Panc1 (cell line): ENCODE results near the gene PSMA8.
"Not testable (repeated sequence)": the region's sequence is repeated elsewhere in the genome, so short reads cannot be mapped to it uniquely, and the experiment has no call there.

Source experiments
- CTCF ChIP-seq: fragments of 450-650 bp; IDR thresholded peaks from 2 replicates; pipeline ENCODE4 v1.5.1; 2017; ENCODE audit warnings: mild to moderate bottlenecking
- POLR2AphosphoS5 ChIP-seq: IDR thresholded peaks from 2 replicates; pipeline ENCODE4 v1.6.1; 2012; ENCODE audit warnings: mild to moderate bottlenecking, low read depth, low read length, moderate library complexity
- REST ChIP-seq, 2 experiments: IDR thresholded peaks; 2 replicates each; pipeline ENCODE4 v1.6.1; 2011 to 2012; ENCODE audit warnings: low read depth in 2 of 2, control low read depth in 1 of 2, low read length in 1 of 2, mild to moderate bottlenecking in 1 of 2, moderate library complexity in 1 of 2; ENCODE audit not compliant: insufficient read depth in 1 of 2

- TF ChIP-seq CTCF; POLR2AphosphoS5; REST (IDR thresholded peaks at IDR 0.05; ENCODE audit: insufficient read depth in 1 of 2, low read depth in 2 of 2, low read length in 1 of 2): not testable (repeated sequence)
These were observed 11.7 kb upstream of the PSMA8 start for GRCh38 chr18:26121994-26122393.
